Endodermal cell (in vitro differentiated cells): ENCODE measurements around the gene CASP1. TPM values are rescaled to one million over a fixed set of nuclear protein-coding genes. Genes with fewer than 3 reads are reported as not detected.
"Not testable (repeated sequence)": the region's sequence is repeated elsewhere in the genome, so short reads cannot be mapped to it uniquely, and the experiment has no call there.

Source experiments
- DNase-seq: peaks from one replicate; pipeline ENCODE4 v3.0.0-alpha.2; 2017
- H3K27ac ChIP-seq: 2 replicates; pipeline ENCODE4 v1.5.1; 2013; ENCODE audit warnings: mild to moderate bottlenecking, low read depth, low read length, moderate library complexity
- H3K27me3 ChIP-seq: 2 replicates; pipeline ENCODE4 v1.6.1; 2013; ENCODE audit warnings: mild to moderate bottlenecking, low read length, moderate library complexity; ENCODE audit not compliant: insufficient read depth, control insufficient read depth, poor library complexity, severe bottlenecking
- H3K36me3 ChIP-seq: 2 replicates; pipeline ENCODE4 v1.7.0; 2013; ENCODE audit warnings: mild to moderate bottlenecking, low read length, moderate library complexity; ENCODE audit not compliant: control insufficient read depth, insufficient read depth
- H3K4me1 ChIP-seq: one replicate; pipeline ENCODE4 v1.7.0; 2013; ENCODE audit warnings: low read length; ENCODE audit not compliant: control insufficient read depth, insufficient read depth
- H3K4me3 ChIP-seq: 2 replicates; pipeline ENCODE4 v1.5.1; 2013; ENCODE audit warnings: mild to moderate bottlenecking, low read length, moderate library complexity
- H3K9ac ChIP-seq: 2 replicates; pipeline ENCODE4 v1.6.1; 2013; ENCODE audit warnings: mild to moderate bottlenecking, low read length, moderate library complexity; ENCODE audit not compliant: poor library complexity, severe bottlenecking; ENCODE audit errors: extremely low read depth
- H3K9me3 ChIP-seq: 2 replicates; pipeline ENCODE4 v1.6.1; 2013; ENCODE audit warnings: mild to moderate bottlenecking, low read length, moderate library complexity; ENCODE audit not compliant: control insufficient read depth
- H3K27ac Mint-ChIP-seq: 2 replicates; pipeline ENCODE4 v1.8.0; 2020; ENCODE audit warnings: mixed read lengths
- H3K27me3 Mint-ChIP-seq: 2 replicates; pipeline ENCODE4 v1.8.0; 2021; ENCODE audit warnings: mild to moderate bottlenecking, mixed read lengths; ENCODE audit not compliant: insufficient read depth
- H3K36me3 Mint-ChIP-seq: 2 replicates; pipeline ENCODE4 v1.8.0; 2020; ENCODE audit warnings: low read depth, mixed read lengths
- H3K4me1 Mint-ChIP-seq: 2 replicates; pipeline ENCODE4 v1.8.0; 2020; ENCODE audit warnings: mixed read lengths
- H3K4me3 Mint-ChIP-seq: 2 replicates; pipeline ENCODE4 v1.8.0; 2020; ENCODE audit warnings: mild to moderate bottlenecking, moderate library complexity, mixed read lengths
- H3K9me3 Mint-ChIP-seq: 2 replicates; pipeline ENCODE4 v1.8.0; 2020; ENCODE audit warnings: mild to moderate bottlenecking, mixed read lengths
- WGBS, 2 experiments: methylation state at CpG; one replicate each; pipeline versions ENCODE4 v1.1.5 to v1.1.7; 2013; ENCODE audit warnings: missing lambda C conversion rate in 2 of 2, mixed read lengths in 1 of 2; ENCODE audit not compliant: insufficient coverage in 1 of 2, insufficient read length in 1 of 2; 5-methylcytosine and 5-hydroxymethylcytosine counted together
- long read RNA-seq, 4 experiments: library from polyadenylated mRNA in 2 of 4; library from RNA in 1 of 4; library from capped mRNA in 1 of 4; stranded (forward) in 3 of 4; unstranded in 1 of 4; transcript quantifications; one replicate each; pipeline ENCODE4 v2.0.0, GENCODE V29; 2020 to 2021; ENCODE audit warnings: inconsistent platforms in 1 of 4
- polyA plus RNA-seq, 2 experiments: library from polyadenylated mRNA; stranded (reverse); fragments of 50-300 nt; gene quantifications; one replicate each; pipeline ENCODE4 v1.2.3, GENCODE V29; 2013
- total RNA-seq, 2 donors: library from RNA; stranded (reverse); fragmentation: NEBNext Ultra II Directional in 1 of 2; extraction: Animal tissue kit (Norgen Biotek cat#: 25700) in 1 of 2; gene quantifications; 2 replicates in 1 of 2; 3 replicates in 1 of 2; pipeline ENCODE4 v1.2.1, GENCODE V29; 2021
- TF ChIP-seq, protein P1 (sequence below): fragments of 200-600 bp; sonication (generic); conservative IDR thresholded peaks from 2 replicates; pipeline ENCODE4 v1.5.0; 2021; ENCODE audit warnings: antibody characterized with exemption, mild to moderate bottlenecking

The CASP1 gene
- not detected for total RNA-seq
- not detected for polyA plus RNA-seq (2013, experiment 1 of 2)
- polyA plus RNA-seq (2013, experiment 2 of 2): not detected
- long read RNA-seq, experiment 1: 0 reads
- long read RNA-seq, experiment 2: 0 reads
- long read RNA-seq, experiment 3: 0 reads
- long read RNA-seq, experiment 4: 0 reads

DNA sequence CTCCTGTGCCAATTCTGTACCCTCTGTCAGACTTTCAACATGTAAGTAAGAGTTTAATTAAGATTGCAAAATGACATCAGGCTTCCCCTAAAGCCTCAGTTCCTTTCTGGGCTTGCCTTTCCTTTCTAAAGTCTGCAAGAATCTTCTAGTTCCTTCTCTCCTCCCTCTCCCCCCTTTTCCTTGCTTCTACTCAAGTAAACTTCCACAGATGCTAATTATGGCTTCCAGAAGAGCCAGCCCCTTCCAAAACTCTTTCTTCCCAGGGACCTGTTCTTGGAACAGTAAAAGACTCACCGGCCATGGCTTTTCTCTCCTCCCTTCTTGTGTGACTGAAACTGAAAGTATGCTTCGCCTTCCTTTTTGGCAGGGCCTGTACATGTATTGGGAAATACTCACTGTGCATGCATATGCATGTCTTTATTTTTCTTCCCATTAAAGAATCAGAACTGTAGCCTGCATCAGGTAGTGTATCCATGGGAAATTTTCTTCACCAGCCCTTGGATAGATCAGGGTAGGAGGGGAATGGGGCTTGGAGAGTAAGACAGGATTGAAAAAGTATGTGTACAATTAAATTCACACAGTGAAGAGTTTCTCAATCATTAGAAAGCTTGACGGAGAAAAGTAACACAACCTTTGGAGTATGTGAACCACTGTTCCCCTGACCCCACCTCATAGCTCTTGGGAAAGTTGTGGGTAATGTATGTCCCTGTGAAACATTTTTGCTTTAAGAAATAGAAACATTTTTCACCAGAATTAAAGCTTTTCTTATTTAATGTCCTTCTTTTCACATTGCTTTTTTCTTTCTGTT lies at the start of gene CASP1:
Gene CASP1 (minus strand): TSS at position 332 of the 808 bp plus-strand sequence. CDS start 31 bp downstream, at position 301.
- no peak within 1 kb of the TSS for H3K27ac ChIP-seq
- H3K4me1 Mint-ChIP-seq: no peaks in the 10 kb centered on the region
- H3K4me1 ChIP-seq: no peaks in the 10 kb centered on the region
- H3K9ac ChIP-seq: no peak within 1 kb of the TSS
- DNase-seq: no peak
- no peak within 1 kb of the TSS for H3K4me3 ChIP-seq
- H3K4me3 Mint-ChIP-seq: no peak within 1 kb of the TSS
- no peaks in the 10 kb centered on the region for H3K36me3 ChIP-seq
- H3K27ac Mint-ChIP-seq: no peak within 1 kb of the TSS
- H3K9me3 Mint-ChIP-seq: no peaks in the 10 kb centered on the region
- no peaks in the 10 kb centered on the region for H3K27me3 ChIP-seq
- TF ChIP-seq, protein P1, sequence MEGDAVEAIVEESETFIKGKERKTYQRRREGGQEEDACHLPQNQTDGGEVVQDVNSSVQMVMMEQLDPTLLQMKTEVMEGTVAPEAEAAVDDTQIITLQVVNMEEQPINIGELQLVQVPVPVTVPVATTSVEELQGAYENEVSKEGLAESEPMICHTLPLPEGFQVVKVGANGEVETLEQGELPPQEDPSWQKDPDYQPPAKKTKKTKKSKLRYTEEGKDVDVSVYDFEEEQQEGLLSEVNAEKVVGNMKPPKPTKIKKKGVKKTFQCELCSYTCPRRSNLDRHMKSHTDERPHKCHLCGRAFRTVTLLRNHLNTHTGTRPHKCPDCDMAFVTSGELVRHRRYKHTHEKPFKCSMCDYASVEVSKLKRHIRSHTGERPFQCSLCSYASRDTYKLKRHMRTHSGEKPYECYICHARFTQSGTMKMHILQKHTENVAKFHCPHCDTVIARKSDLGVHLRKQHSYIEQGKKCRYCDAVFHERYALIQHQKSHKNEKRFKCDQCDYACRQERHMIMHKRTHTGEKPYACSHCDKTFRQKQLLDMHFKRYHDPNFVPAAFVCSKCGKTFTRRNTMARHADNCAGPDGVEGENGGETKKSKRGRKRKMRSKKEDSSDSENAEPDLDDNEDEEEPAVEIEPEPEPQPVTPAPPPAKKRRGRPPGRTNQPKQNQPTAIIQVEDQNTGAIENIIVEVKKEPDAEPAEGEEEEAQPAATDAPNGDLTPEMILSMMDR: no peak
- no peaks in the 10 kb centered on the region for H3K9me3 ChIP-seq
- 89% methylated on average over 3 of the region's 3 CpGs; no CpG with 5 or more reads in 1 of the 2 experiments for WGBS, 2 experiments
- H3K27me3 Mint-ChIP-seq: no peaks in the 10 kb centered on the region
- H3K36me3 Mint-ChIP-seq: no peaks in the 10 kb centered on the region

DNA sequence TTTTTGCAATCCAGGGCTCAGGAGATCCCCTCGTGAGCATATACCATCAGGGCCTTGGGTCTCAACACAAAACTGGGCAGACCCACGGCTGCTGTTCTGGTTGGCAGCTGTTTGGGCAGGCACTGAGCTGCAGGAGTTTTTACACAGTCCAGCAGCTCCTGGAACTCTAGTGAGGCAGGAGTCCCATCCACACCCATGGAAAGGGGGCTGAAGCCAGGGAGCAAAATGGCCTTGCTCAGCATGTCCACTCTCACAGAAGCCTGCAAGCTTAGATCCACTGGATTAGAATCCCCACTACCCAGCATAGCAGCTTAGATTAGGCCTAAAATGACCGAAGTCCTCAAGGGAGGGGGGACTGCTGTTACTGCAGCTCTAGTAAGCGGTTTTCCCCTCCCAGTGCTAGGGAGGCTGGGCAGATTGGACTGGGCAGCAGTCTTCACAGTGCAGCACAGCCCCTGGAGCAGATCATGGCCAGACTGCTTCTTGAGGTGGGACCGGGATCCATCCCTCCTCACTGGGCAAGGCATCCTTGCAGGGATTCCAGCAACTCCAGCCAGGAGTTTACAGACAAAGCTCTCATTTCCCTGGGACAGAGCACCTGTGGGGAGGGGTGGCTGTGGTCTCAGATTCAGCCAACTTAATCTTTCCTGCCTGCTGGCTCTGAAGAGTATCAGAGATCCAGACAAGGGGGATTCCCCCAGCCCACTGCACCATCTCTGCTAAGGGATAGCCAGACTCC lies 46.6 kb upstream of the CASP1 start:
- Mint-ChIP-seq H3K36me3 (no peaks in the 10 kb centered on the region), H3K9me3 (no peaks in the 10 kb centered on the region), H3K27ac (no peak overlapping the region), H3K4me3 (no peak overlapping the region), H3K27me3 (no peaks in the 10 kb centered on the region), H3K4me1 (peaks cover 4% of the 10 kb centered on the region)
- no peak overlapping the region for H3K9ac ChIP-seq
- H3K27ac ChIP-seq: no peak overlapping the region
- no peaks in the 10 kb centered on the region for H3K27me3 ChIP-seq
- WGBS, 2 experiments: 84 to 90% methylated on average over 2 to 5 of the region's 5 CpGs
- peak; percentile 53 for DNase-seq
- H3K36me3 ChIP-seq: no peaks in the 10 kb centered on the region
- no peaks in the 10 kb centered on the region for H3K9me3 ChIP-seq
- TF ChIP-seq, protein P1: no peak
- H3K4me1 ChIP-seq: no peaks in the 10 kb centered on the region
- no peak overlapping the region for H3K4me3 ChIP-seq

DNA sequence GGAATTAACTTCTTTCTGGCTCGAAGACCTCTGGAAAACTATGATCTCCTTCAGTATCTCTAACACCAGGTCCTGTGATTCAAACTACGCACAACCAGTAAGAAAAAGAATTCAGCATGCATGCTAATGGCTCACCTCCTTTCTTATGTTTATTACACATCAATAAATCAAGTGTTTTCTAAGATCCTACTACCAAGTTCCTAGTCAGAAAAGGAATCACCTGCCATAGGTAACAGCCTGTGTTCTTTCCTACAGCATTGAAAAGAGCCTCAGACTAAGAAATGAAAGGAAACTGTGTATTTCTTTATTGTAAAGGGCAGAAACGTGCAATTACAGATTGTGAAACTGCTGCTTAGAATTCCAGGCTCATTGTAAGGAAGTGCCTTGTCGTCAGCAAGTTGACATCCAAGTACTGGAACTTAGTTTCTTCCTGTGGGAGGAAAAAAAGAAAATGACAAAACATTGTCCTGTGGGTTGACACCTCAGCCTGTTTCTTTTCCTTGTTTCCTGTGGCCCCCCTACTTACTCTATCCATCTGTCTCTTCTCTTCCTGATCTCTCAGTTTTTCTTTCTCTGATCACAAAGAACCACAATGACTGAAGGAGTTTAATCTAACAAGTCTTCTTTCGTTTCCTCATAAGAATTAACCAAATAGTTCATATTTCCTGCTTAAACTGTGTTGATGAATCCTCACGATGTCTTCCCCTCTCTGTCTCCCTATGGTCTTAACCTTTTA lies 45.4 kb upstream of the CASP1 start:
- not testable (repeated sequence) for H3K4me3 Mint-ChIP-seq, H3K27ac ChIP-seq, DNase-seq, H3K36me3 Mint-ChIP-seq, H3K4me3 ChIP-seq, H3K9me3 Mint-ChIP-seq, H3K9ac ChIP-seq, H3K4me1 ChIP-seq, H3K36me3 ChIP-seq, H3K27ac Mint-ChIP-seq, H3K27me3 ChIP-seq, H3K4me1 Mint-ChIP-seq, H3K27me3 Mint-ChIP-seq, H3K9me3 ChIP-seq
- WGBS, 2 experiments: 83 to 96% methylated on average over 3 to 6 of the region's 6 CpGs
